ENCODE measurements around the gene PHACTR1.
A peak's percentile ranks its signal among the peaks of the same experiment; 100 is the strongest.

The PHACTR1 gene

GRCh38 chr6:13332349-13332706, 615.8 kb downstream of the PHACTR1 start:
- DNase-seq = no peak

GRCh38 chr6:13334953-13335352, 618.4 kb downstream of the PHACTR1 start:
- DNase-seq = no peak

- DNase-seq = peak; percentile 40
Observed at GRCh38 chr6:13336553-13336952, 620.0 kb downstream of the PHACTR1 start.

GRCh38 chr6:13338038-13338437, 621.5 kb downstream of the PHACTR1 start:
- no peak for DNase-seq

Measured in NK-92 treated with Interleukin-12 subunit alpha and Interleukin-12 subunit beta, amount 100 ng/mL, for 24 hours (cell line).